ENCODE results near the gene VIPR2. TPM values are rescaled to one million over a fixed set of nuclear protein-coding genes. Genes with fewer than 3 reads are reported as not detected.

The VIPR2 gene
- total RNA-seq, 1 donor from 2014 or later, result not detected

DNA sequence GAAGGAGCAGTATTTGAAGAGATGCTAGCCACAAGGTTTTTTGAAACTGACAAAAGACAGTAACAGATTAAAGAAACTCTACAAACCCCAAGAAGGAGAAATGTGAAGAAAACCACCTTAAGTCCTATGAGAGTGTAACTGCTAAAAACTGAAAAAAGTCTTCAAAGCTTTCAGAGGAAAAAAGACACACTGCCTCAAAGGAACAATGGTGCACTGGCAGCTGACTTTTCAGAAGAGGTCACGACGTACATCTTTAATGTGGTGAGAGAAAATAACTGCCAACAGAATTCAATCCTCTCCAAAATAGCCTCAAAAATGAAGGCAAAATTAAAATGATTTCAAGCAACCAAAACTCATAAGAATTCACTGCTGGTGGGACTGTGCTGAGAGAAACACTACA is 94.0 kb downstream of the VIPR2 start:
- ChIA-PET CTCF (no interaction called here), POLR2A (no interaction called here)
- H3K27me3 Mint-ChIP-seq, result peaks cover 2% of the 10 kb centered on the region
- TF ChIP-seq, protein P1, sequence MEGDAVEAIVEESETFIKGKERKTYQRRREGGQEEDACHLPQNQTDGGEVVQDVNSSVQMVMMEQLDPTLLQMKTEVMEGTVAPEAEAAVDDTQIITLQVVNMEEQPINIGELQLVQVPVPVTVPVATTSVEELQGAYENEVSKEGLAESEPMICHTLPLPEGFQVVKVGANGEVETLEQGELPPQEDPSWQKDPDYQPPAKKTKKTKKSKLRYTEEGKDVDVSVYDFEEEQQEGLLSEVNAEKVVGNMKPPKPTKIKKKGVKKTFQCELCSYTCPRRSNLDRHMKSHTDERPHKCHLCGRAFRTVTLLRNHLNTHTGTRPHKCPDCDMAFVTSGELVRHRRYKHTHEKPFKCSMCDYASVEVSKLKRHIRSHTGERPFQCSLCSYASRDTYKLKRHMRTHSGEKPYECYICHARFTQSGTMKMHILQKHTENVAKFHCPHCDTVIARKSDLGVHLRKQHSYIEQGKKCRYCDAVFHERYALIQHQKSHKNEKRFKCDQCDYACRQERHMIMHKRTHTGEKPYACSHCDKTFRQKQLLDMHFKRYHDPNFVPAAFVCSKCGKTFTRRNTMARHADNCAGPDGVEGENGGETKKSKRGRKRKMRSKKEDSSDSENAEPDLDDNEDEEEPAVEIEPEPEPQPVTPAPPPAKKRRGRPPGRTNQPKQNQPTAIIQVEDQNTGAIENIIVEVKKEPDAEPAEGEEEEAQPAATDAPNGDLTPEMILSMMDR (IDR thresholded peaks at IDR 0.05), result no peak
- intact Hi-C loops (cut with micrococcal nuclease), result no loop called here
- peaks cover 6% of the 10 kb centered on the region for H3K9me3 Mint-ChIP-seq
- H3K36me3 Mint-ChIP-seq (ENCODE audit: low read depth), result no peaks in the 10 kb centered on the region
- ATAC-seq (ENCODE audit: low read depth) (no peak), DNase-seq (no peak)
- H3K4me1 Mint-ChIP-seq, result no peaks in the 10 kb centered on the region
- no peak overlapping the region for H3K27ac Mint-ChIP-seq
- no peak overlapping the region for H3K4me3 Mint-ChIP-seq

DNA sequence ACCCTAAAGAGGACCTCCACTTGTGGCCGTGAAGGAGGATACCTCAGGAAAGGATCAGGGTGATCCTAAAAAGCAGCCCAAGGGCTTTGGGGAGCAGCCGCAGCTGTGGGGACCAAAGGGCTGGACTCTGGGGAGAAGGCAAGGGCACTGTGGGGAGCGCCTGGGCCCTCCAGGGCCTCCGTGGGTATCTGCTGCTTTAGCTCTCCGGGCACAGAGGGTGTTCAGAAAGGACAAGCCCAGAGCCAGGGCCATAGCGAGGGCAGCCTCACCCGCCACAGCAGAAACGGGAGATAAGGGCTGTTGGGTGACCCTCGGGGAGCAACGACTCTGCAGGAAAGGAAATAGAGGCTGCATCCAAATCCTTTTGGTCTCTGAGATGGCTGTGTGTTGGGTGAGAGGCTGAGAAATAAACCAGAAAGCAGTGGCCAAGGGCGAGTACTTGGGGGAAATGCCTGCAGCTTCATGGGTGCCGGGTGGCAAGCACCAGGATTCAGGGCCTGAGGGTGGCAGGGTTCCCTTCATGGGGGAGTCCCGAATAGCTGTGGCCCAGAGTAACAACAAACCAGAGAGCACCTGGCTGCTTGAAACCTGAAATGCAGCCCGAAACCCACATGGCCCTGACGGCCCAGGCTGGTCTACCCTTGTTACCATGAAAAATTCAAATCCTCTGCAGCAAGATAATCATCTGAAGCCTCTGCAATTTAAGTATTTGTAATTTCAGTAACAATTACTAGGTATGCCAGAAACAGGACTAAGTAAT is 95.2 kb downstream of the VIPR2 start:
- no peak overlapping the region for H3K27ac Mint-ChIP-seq
- DNase-seq, result no peak

DNA sequence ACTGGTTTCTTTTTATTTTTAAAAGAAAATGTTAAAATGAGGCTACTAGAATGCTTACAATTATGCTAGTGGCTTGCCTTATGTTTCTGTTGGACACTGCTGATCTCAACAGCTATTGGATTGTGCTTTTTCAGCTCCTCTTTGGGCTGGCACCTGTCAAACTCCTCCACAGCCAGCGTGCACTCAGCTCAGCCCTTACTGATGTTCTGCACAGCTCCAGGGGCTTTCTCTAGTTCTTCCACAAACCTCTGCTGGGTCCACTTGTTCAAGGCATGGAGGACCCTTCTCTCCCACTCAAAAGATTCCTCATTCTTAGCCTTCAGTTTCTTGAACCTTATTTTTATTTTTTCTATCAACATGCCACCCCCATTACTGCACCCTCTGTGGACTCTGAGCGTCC is 96.0 kb downstream of the VIPR2 start:
- CTCF ChIA-PET, result no interaction called here
- peaks cover 6% of the 10 kb centered on the region for H3K9me3 Mint-ChIP-seq
- H3K4me1 Mint-ChIP-seq, result no peaks in the 10 kb centered on the region
- peaks cover 2% of the 10 kb centered on the region for H3K27me3 Mint-ChIP-seq
- ATAC-seq (ENCODE audit: low read depth) (no peak), DNase-seq (no peak)
- H3K36me3 Mint-ChIP-seq (ENCODE audit: low read depth), result no peaks in the 10 kb centered on the region
- TF ChIP-seq, protein P1 (IDR thresholded peaks at IDR 0.05), result no peak
- H3K4me3 Mint-ChIP-seq, result no peak overlapping the region
- POLR2A ChIA-PET, result no interaction called here
- intact Hi-C loops (cut with micrococcal nuclease), result no loop called here
- no peak overlapping the region for H3K27ac Mint-ChIP-seq

More for the DNA sequence above, 95.2 kb downstream of the VIPR2 start:
- Mint-ChIP-seq H3K4me3 (no peak overlapping the region), H3K27me3 (peaks cover 2% of the 10 kb centered on the region), H3K9me3 (peaks cover 6% of the 10 kb centered on the region), H3K4me1 (no peaks in the 10 kb centered on the region), H3K36me3 (ENCODE audit: low read depth) (no peaks in the 10 kb centered on the region)
- TF ChIP-seq, protein P1 (IDR thresholded peaks at IDR 0.05), result no peak
- intact Hi-C loops (cut with micrococcal nuclease), result no loop called here
- ChIA-PET CTCF (no interaction called here), POLR2A (no interaction called here)
- no peak for ATAC-seq (ENCODE audit: low read depth)

DNA sequence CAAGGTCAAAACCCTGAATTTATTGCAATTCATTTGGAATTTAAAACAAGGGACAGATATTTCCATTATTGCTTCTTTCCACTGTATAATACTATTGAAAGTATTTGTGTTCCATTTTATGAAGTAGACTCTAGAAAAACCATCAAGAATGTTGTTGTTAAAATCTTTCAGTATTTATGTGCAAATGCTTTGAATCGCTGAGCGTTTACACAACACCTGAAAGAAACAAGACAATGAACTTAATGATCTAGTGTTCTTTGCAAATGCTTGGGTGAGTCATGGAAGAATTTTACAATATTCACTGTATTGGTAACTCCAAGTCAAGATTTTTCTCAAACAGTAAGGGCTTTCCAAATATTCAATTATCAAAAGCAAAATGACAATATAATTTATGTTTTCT is 97.1 kb downstream of the VIPR2 start:
- peaks cover 6% of the 10 kb centered on the region for H3K9me3 Mint-ChIP-seq
- no peak overlapping the region for H3K4me3 Mint-ChIP-seq
- no peaks in the 10 kb centered on the region for H3K4me1 Mint-ChIP-seq
- no peak for ATAC-seq (ENCODE audit: low read depth)
- ChIA-PET CTCF (no interaction called here), POLR2A (no interaction called here)
- TF ChIP-seq, protein P1 (IDR thresholded peaks at IDR 0.05), result no peak
- H3K27me3 Mint-ChIP-seq, result peaks cover 2% of the 10 kb centered on the region
- DNase-seq, result no peak
- intact Hi-C loops (cut with micrococcal nuclease), result no loop called here
- no peak overlapping the region for H3K27ac Mint-ChIP-seq
- H3K36me3 Mint-ChIP-seq (ENCODE audit: low read depth), result no peaks in the 10 kb centered on the region

DNA sequence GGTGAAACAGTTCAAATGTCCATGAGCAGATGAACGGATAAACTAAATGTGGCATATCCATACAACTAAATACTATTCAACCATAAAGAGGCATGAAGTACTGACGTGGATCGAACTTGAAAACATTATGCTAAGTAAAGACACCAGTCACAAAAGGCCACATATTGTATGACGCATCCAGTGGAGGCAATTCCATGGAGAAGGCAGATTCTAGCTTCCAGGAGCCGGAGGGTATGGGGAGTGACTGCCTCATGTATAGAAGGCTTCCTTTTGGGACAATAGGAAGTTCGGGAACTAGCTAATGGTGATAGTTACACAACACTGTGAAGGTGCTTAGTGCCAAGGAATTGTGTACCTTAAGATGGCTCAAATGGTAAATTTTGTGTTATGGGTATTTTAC is 98.4 kb downstream of the VIPR2 start:
- H3K9me3 Mint-ChIP-seq, result peaks cover 3% of the 10 kb centered on the region
- no peak overlapping the region for H3K27ac Mint-ChIP-seq
- ATAC-seq (ENCODE audit: low read depth), result no peak
- DNase-seq, result no peak
- no peak overlapping the region for H3K4me3 Mint-ChIP-seq
- peaks cover 2% of the 10 kb centered on the region for H3K27me3 Mint-ChIP-seq
- no peaks in the 10 kb centered on the region for H3K4me1 Mint-ChIP-seq
- TF ChIP-seq, protein P1 (IDR thresholded peaks at IDR 0.05), result no peak
- CTCF ChIA-PET, result no interaction called here
- H3K36me3 Mint-ChIP-seq (ENCODE audit: low read depth), result no peaks in the 10 kb centered on the region
- intact Hi-C loops (cut with micrococcal nuclease), result no loop called here
- POLR2A ChIA-PET, result no interaction called here
